Measurements from ENCODE around the gene VPS54. TPM values are rescaled to one million over a fixed set of nuclear protein-coding genes. Genes with fewer than 3 reads are reported as not detected.

The VPS54 gene
- polyA plus RNA-seq, 1 of the 3 experiments (the other 2 are of a cell fraction): 5.3 TPM

GRCh38 chr2:64023485-64024258 lies 4.4 kb upstream of the VPS54 start:
- Histone ChIP-seq H3K9ac (no peak overlapping the region), H3F3A (replicated peaks; ENCODE audit: insufficient read depth) (peaks cover 12% of the 10 kb centered on the region), H3K4me1 (ENCODE audit: control insufficient read depth in 1 of 2, insufficient read depth in 2 of 2, low read depth in 1 of 2, low read length in 1 of 2) (peaks cover 4 to 14% of the 10 kb centered on the region in 2 experiments), H3K27me3 (ENCODE audit: insufficient read depth) (no peaks in the 10 kb centered on the region), H3K9me2 (no peaks in the 10 kb centered on the region), H3K9me3 (no peaks in the 10 kb centered on the region), H3K36me3 (replicated peaks in 1 of 2; ENCODE audit: control insufficient read depth in 1 of 2, insufficient read depth in 2 of 2, low read length in 1 of 2) (no peaks in the 10 kb centered on the region), H3K27ac (ENCODE audit: low read depth in 2 of 2, low read length in 1 of 2) (no peak overlapping the region), H4K20me1 (ENCODE audit: insufficient read depth) (no peaks in the 10 kb centered on the region), H3K79me2 (ENCODE audit: insufficient read depth) (no peaks in the 10 kb centered on the region), H3K4me3 (ENCODE audit: low read depth in 2 of 2, low read length in 1 of 2) (no peak overlapping the region), H2AFZ (ENCODE audit: low read depth) (no peak overlapping the region), H3K4me2 (no peak overlapping the region)
- TF ChIP-seq RXRA (IDR thresholded peaks at IDR 0.05; ENCODE audit: borderline replicate concordance, low read depth) (no peak), NFIC (IDR thresholded peaks at IDR 0.05; ENCODE audit: borderline replicate concordance) (no peak), MEF2A (IDR thresholded peaks at IDR 0.05; ENCODE audit: borderline replicate concordance, low read depth) (no peak), FOXJ3 (CRISPR knock-in tag; IDR thresholded peaks at IDR 0.05) (no peak), TEAD4 (IDR thresholded peaks at IDR 0.05; ENCODE audit: borderline replicate concordance, insufficient read depth) (no peak), CHD2 (IDR thresholded peaks at IDR 0.05; ENCODE audit: low read length, partially characterized antibody) (no peak), REST (IDR thresholded peaks at IDR 0.05; ENCODE audit: low read depth, low read length) (no peak), MAX (IDR thresholded peaks at IDR 0.05; ENCODE audit: low read depth) (no peak), GABPA (IDR thresholded peaks at IDR 0.05; ENCODE audit: low read depth) (no peak), RAD21 (IDR thresholded peaks at IDR 0.05; ENCODE audit: low read length) (no peak), POLR2AphosphoS5 (IDR thresholded peaks at IDR 0.05; ENCODE audit: low read depth, low read length) (no peak), GATA2 (CRISPR knock-in tag; IDR thresholded peaks at IDR 0.05) (no peak), EZH2phosphoT487 (IDR thresholded peaks at IDR 0.05; ENCODE audit: borderline replicate concordance, low read depth) (no peak), TCF12 (IDR thresholded peaks at IDR 0.05) (no peak)
- no peak for DNase-seq
- WGBS (ENCODE audit: low lambda C conversion rate): 78% methylated on average over 4 of the region's 4 CpGs
- ChIA-PET POLR2A (no interaction called here), CTCF (no interaction called here)

GRCh38 chr2:64021578-64021977 lies 2.4 kb upstream of the VPS54 start:
- DNase-seq: no peak
- Histone ChIP-seq H3K4me3 (ENCODE audit: low read depth in 2 of 2, low read length in 1 of 2) (no peak overlapping the region), H2AFZ (ENCODE audit: low read depth) (peak overlapping the region; percentile 61), H3K9me2 (no peaks in the 10 kb centered on the region), H3F3A (replicated peaks; ENCODE audit: insufficient read depth) (peaks cover 24% of the 10 kb centered on the region), H3K79me2 (ENCODE audit: insufficient read depth) (peaks cover 21% of the 10 kb centered on the region), H4K20me1 (ENCODE audit: insufficient read depth) (no peaks in the 10 kb centered on the region; the same call in 1 of the 2 replicates), H3K9ac (no peak overlapping the region), H3K4me1 (ENCODE audit: control insufficient read depth in 1 of 2, insufficient read depth in 2 of 2, low read depth in 1 of 2, low read length in 1 of 2) (peaks cover 4 to 19% of the 10 kb centered on the region in 2 experiments), H3K4me2 (peak overlapping the region; percentile 64), H3K27me3 (ENCODE audit: insufficient read depth) (no peaks in the 10 kb centered on the region), H3K27ac (ENCODE audit: low read depth in 2 of 2, low read length in 1 of 2) (peak overlapping the region; percentile 34 to 86), H3K9me3 (no peaks in the 10 kb centered on the region), H3K36me3 (replicated peaks in 1 of 2; ENCODE audit: control insufficient read depth in 1 of 2, insufficient read depth in 2 of 2, low read length in 1 of 2) (no peaks in the 10 kb centered on the region)
- ChIA-PET CTCF (interaction anchor here (1.2 kb wide), 2 partner anchors 28 to 309 kb away, joined by 3 to 4 read pairs; no protein-coding TSS in a partner anchor), POLR2A (no interaction called here)
- 22% methylated on average over 2 of the region's 2 CpGs for WGBS (ENCODE audit: low lambda C conversion rate)
- no peak for TF ChIP-seq CTCF (IDR thresholded peaks at IDR 0.05)
- TF ChIP-seq PBX3 (IDR thresholded peaks at IDR 0.05): no peak
- TF ChIP-seq ELF1 (IDR thresholded peaks at IDR 0.05): no peak
- no peak for TF ChIP-seq USF1 (IDR thresholded peaks at IDR 0.05; ENCODE audit: borderline replicate concordance, low read depth)
- TF ChIP-seq FOXJ3 (CRISPR knock-in tag; IDR thresholded peaks at IDR 0.05): no peak
- TF ChIP-seq NRF1 (IDR thresholded peaks at IDR 0.05; ENCODE audit: low read depth, low read length): no peak
